HG03060 (cell line): ENCODE results near the gene RAB25.
"Not testable (repeated sequence)": the region's sequence is repeated elsewhere in the genome, so short reads cannot be mapped to it uniquely, and the experiment has no call there.

Source experiments
- ATAC-seq: cut with Tn5 transposase; IDR thresholded peaks from one replicate; pipeline ENCODE4 v1.9.1; 2021; ENCODE audit warnings: low read depth, moderate number of reproducible peaks; ENCODE audit not compliant: unreplicated experiment

The RAB25 gene

DNA sequence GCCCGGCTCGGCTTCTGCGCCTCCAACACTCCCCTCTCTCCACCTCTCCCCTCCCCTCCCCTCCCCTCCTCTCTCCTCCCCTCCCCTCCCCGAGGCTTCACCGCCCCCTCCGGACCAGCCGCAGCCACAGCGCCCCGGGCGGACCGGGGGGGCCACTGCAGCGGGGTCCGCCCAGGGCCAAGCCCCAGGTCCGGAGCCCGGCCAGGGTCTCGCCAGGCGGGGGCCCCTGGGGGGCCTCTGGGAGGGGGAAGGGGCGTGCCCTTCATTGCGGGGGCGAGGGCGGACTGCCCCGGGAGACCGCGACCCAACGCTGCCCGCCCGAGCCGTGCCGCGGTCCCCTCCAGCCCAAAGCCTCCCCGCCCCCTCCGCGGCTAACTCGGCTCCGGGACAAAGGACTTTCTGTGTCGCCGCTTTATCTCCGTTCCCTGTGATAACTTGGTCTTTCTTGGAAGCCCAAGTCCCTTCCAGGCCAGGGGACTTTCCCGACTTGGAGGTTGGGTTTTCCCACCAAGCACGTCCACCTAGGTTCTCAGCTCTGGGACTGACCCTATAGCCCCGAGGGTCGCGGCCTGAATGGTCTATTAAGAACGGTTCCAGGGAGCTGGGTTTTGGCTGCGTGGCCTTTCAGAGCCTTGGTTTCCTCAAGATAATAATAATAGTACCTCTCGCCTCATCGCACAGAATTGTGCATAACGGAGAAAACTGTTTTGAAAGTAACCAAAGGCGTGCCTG is 7.0 kb upstream of the RAB25 start, which contains the start of gene UBQLN4:
Gene UBQLN4 (minus strand): TSS at position 31 of the 732 bp plus-strand sequence. CDS start 97 bp downstream, outside the sequence.
- ATAC-seq, result no peak

DNA sequence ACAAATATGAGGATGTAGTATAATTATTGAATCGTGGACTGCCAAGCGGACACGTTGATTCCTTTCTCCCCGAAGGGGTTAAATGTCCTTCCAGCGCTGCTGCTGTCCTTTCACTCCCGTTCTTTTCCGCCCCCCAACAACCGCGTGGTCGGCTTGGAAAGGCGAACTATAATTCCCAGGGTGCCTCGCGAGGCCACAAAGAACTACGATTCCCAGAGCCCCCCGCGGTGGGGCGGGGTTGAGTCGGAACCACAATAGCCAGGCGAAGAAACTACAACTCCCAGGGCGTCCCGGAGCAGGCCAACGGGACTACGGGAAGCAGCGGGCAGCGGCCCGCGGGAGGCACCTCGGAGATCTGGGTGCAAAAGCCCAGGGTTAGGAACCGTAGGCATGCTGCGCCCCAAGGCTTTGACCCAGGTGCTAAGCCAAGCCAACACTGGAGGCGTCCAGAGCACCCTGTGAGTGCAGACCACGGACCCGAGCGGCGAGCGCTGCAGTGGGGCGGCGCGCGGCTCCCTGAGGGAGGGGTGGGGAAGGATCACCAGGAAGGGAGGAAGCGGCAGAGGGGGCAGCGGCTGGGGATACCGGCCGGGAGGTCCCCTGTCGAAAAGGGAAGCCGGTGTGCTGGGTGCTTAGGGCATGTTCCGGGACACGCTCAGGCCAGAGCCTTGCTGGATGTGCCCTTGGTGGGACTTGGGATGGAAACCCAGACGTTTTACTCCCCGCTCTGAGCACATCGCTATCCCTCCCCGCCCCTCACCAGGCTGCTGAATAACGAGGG is 6.3 kb upstream of the RAB25 start, which contains the start of gene LAMTOR2:
Gene LAMTOR2 (plus strand): TSS at position 283 of the 781 bp plus-strand sequence. CDS start 108 bp downstream, at position 391.
- ATAC-seq, result peak; percentile 58

DNA sequence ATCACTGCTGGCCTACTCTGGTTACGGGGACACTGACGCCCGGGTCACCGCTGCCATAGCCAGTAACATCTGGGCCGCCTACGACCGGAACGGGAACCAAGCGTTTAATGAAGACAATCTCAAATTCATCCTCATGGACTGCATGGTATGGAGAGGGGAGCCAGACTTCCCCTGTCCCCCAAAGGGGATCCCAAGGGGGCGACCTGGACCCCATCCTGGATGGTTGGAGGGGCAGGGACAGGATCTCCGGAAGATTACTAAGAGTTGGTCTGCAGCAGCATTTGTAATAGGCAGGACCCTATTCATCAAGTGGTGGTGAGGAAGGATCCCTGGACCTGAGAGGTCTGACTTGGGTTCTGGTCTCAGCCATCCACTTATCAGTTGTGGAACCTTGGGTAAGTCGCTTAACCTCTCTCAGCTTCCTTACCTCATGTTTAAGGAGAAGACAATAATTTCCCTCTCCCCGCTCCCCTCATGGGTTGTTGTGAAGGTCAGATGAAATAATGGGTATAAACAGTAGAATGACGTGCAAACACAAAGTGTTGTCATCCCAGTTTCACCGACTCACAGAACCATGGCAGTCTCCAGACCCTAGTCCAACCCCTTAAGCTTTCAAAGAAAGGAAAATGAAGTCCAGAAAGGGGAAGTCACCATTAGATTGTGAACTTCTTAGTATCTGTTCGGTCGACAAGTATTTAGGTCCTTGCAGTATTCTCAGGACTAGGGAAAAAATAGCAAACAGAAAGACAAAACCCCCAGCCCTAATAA is 5.5 kb upstream of the RAB25 start:
- no peak for ATAC-seq

DNA sequence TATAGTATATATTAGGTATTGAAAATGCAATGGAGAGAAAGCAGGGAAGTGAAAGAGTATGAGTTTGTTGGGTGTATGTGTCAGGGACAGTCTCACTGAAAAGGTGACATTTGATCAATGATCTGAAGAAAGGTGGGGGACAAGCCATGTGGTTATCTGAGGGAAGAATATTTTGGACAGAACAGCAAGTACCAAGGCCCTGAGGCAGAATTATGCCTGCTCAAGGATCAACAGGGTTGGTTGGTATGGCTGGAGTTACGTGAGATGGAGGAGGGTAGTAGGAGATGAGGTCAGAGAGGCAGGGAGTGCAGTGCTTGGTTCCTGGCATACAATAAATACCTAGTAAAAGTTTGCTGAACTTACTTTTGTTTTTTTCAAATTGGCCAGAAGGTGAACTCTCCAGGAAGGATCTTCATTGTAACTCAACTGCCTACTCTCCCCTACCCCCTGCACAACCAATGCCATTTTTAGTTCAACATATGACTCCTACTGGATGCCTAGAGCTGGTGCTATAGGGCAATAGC is 4.6 kb upstream of the RAB25 start:
- no peak for ATAC-seq

DNA sequence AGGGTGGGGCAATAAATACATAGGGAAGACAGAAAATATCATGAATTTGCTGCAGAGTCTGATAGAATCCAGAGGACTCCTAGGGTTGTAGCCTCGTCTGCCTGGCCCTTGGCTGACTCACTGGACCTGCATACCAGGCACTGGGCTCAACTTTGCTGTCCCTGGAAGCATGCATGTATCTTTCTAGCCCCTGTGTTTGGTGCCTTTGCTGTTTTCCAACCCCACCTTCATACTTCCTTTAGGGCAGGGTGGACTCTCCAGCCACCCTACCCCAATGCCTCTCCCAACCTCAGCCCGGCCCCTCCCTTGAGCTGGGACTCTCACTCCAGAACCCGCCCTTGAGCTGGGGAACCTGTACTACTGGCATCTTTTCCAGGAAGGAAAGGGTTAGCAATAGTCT is 1.2 kb downstream of the RAB25 start:
- no peak for ATAC-seq

DNA sequence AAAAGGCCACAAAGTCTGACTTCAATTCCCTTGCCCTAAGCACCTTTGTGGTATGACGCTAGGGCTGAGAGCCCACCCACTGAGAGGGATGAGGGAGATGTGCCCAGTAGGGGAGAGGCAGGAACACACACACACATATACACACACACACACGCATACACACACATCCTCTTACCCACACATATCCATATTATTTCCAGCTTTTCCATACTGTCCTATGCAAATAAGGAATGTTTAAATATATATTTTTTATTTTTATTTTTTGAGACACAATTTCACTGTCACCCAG is 3.0 kb downstream of the RAB25 start:
- ATAC-seq, result no peak

DNA sequence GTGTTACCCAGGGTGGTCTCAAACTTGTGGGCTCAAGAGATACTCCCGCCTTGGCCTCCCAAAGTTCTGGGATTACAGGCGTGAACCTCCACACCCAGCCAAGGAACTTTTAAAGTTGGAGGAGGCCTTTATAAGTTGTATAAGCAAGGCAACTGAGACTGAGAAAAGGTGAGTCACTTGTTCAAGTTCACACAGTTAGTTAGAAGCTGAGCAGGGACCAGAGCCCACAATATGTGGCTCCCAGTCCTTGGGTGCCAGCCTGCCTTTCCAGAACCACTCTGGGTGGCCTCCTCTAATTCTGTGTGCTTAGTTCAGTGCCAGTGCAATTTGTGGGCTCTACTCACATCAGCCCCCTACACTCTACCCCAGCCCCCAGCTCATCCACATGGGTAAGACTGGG is 3.7 kb downstream of the RAB25 start:
- ATAC-seq, result no peak

DNA sequence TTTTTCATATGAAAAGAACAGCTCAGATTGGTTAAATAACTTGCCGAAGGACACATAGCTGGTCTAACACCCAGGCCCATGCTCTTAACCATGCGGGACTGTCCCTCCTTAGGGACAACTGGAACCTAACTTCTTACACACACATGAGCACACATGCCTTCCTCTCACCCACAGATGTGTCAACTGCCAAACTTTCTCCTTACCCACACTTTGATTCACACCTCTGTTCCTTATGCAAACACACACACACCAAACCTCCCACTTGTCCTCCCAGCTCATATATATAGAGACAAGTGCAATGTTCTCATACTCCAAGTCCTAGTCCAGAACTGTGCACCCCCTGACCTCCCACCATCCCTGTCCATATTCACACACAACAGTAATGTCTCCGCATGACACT is 4.3 kb downstream of the RAB25 start:
- no peak for ATAC-seq

DNA sequence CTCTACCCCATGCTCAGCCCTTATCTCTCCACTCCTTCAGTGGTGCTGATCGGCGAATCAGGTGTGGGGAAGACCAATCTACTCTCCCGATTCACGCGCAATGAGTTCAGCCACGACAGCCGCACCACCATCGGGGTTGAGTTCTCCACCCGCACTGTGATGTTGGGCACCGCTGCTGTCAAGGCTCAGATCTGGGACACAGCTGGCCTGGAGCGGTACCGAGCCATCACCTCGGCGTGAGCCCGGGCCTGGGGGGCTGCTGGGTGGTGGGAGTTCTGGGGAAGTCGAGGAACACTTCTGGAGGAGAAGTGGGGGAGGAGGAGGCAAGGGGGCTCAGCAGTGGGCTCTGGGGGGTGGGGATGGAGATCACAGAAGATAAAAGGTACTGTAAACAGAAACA is 4.9 kb downstream of the RAB25 start:
- ATAC-seq, result no peak

DNA sequence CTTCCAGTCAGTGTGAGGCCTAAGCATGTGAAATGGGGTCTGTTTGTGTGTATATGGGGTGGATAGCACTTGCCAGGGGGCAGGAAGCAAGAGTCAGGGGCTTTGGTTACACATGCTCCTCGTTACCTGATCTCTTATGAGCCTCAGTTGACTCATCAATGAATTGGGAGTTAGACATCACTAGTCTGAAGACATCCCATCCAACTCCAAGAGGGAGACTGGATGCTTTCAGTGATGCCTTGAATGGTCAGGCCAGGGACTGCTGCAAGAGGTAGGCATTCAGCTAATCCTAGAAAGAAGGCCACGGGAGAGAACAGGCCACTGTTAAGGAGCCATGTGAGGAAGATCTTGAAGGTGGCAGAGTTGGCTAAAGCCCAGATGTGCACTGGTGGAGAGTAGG is 6.3 kb downstream of the RAB25 start:
- no peak for ATAC-seq

DNA sequence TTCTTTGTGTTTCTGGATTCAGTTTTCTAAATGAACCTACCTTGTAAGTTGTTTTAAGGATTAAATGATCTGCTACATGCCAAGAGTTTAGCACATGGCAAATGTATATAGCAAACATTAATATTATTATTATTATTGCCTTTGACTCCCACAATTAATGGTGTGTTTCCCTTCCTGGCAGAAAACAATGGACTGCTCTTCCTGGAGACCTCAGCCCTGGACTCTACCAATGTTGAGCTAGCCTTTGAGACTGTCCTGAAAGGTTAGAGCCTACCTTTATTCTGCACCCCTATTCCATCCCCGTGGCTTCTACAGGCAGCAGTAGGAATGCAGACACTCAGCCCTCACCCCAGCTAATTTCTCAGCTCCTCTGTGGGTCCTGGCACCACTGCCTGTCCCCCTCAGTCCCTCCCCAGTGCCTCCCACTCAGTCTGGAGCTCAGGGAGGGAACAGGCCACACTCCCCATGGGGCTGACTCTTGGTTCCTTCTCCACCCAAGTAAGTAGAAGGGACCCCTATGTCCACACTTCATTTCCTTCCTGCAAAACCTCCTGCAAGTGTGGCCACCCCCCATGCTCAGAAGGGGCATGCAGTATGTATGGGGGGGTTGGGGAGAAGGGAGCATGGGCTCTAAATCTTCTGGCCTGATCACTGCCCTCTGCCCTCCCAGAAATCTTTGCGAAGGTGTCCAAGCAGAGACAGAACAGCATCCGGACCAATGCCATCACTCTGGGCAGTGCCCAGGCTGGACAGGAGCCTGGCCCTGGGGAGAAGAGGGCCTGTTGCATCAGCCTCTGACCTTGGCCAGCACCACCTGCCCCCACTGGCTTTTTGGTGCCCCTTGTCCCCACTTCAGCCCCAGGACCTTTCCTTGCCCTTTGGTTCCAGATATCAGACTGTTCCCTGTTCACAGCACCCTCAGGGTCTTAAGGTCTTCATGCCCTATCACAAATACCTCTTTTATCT is 8.8 kb downstream of the RAB25 start:
- ATAC-seq, result no peak

DNA sequence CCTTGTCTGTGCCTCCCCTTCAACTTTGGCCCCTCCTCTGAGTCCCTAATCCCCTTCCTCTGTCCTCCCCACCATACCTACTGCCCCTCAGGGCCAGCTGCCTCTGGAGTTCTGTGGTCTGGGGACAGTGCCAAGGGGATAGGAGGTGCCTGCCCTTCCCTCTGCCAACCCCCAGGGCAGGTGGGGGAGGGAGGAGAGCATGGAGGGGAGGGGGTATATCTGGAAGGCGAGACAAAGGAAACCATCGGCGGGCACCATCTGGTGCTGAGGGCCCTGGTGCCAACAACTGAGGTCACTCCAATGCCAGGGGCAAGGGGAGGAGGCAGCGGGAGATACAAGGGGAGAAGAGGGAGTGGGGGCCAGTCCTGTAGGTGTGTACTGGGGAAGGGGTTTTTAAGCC is 9.6 kb downstream of the RAB25 start:
- no peak for ATAC-seq

DNA sequence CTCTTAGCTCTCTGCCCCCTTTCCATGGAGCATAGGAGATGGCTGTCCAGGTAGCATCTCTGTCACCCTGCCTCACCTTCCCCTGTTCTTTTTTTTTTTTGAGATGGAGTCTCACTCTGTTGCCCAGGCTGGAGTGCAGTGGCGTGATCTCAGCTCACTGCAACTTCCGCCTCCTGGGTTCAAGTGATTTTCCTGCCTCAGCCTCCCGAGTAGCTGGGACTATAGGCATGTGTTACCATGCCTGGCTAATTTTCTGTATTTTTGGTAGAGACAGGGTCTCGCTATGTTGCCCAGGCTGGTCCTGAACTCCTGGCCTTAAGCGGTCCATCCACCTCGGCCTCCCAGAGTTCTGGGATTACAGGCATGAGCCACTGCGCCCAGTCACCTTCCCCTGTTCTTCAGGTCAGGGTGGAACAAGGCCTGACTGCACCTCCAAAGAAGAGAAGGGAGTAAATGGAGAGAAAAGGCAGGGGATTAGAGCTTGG is 10.4 kb downstream of the RAB25 start:
- not testable (repeated sequence) for ATAC-seq

DNA sequence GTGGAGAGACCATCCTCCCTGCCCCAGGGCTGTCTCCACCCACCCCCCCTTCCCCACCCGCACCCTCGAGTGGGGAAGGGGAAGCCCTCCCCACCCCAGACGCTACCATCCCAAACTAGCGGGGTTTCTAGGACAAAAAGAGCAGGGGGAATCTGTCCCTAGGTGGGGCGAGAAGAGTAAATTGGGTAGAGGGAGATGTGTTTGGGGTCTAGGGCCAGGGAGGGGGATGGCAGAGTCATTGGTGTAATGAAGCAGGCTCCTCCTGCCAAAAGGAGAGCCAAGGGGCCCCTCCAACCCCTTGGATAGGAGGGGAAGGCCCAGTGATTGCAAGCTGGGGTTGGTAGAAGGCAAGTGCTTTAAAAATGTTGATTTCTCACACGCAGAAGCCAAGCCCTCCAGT is 11.3 kb downstream of the RAB25 start:
- ATAC-seq, result no peak

DNA sequence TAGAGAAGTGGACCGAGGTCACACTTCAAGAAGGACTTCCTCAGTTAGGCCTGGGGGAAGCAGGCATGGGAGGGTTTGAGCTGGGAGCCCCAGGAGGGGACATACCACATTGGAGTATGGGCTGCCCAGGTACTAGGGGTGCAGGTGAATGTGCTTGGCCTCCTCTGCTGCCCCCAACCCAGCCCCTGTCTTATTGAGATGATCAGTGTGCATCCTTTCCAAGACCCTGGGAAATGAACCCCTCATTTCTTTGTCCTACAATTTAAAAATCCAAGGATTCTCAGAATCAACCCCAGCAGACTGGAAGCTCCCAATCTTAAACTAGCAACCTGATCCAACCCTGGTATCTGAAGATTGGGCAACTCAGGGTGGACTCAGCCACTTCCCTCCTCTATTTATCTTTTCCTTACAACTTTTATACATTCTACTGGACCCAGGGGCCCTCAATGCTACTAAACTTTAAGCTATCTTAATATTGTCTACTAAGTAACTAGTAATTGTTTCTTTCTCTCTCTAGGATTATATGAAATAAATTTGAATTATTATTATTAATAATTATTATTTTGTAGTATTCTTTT is 12.2 kb downstream of the RAB25 start:
- no peak for ATAC-seq

DNA sequence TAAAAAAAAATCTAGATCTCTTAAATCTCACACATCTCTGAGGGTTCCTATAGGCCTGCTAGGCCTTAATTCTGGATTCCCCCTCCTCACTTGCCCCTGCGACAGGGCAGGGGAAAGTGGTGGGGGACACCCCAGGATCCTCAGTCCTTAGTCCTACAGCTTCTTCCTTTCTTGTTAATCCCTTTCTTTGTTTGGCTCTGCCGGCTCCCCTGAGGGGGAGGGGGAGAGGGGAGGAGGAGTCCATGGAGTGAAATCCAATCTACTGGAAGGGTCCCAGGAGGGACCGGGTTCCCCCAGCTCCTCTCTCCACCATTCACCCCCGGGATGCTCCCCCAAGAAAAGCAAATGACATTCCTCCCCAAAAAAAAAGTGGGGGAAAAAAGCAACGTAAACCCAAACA is 12.8 kb downstream of the RAB25 start:
- no peak for ATAC-seq

DNA sequence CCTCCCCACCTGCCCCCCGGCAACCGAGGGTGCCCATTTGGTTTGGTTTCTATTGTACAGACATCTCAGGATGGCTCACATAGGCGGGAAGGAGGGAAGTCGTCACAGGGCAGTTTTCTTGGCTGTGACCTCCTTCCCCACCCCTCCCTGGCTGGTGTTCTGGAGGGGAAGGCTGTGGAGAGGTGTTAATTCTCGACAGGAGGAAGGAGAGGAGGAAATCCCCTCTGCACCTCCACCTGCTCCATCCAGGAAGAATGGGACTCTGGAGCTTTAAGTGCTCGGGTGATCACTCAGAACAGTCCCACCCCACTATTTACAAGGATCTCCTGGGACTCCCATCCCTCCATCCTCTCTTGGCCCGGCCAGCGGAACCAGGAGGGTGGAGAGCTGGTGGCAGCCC is 13.7 kb downstream of the RAB25 start:
- ATAC-seq, result no peak

DNA sequence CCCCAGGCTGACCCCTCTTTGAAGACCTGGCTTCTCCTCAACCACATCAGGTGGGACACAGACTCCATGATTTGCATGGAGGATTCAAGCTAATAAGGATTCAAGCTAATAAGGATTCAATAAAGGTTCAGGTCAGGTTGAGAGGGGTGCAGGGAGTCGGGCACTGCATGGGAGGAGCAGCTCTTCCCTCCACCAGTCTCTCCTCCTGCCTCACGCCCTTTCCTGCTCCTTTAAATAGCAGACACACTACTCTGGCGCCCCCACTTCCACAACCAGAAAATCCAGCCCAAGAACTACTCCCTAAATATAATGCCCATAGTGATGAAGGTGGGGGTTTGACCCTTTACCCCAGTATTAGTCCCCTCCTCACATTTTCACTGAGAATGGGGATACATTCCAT is 14.2 kb downstream of the RAB25 start:
- no peak for ATAC-seq

DNA sequence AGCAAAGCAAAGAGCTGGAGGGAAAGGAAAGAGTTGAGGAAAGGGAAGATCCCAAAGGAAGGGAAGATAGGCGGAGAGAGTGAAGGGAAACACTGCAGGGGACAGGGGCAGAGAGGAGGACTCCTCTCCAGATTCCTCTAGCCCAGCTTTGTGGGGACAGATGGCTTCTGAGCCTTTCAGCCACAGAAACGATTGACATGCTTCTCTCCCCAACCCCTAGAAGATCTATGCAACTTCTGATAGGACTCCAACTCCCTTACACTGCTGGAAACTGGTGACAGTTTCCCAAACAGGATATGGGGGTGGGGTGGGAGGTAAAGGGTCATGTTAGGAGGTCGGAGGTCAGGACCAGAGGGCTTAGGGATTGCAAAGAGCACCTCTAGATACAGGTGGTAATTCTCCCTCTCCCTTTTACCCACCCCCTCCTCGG is 14.8 kb downstream of the RAB25 start:
- ATAC-seq, result no peak
